A549 (cell line): Measurements from ENCODE around the gene MYRIP. TPM values are rescaled to one million over a fixed set of nuclear protein-coding genes. Genes with fewer than 3 reads are reported as not detected.

Source experiments
- ATAC-seq, 2 experiments: fragments of 200-7000 bp in 1 of 2; fragments of >200 bp in 1 of 2; cut with Nextera tagmentation in 1 of 2; cut with Tn5 transposase in 1 of 2; 3 replicates each; pipeline versions ENCODE4 v1.8.0 to v1.9.1; 2018 to 2020; ENCODE audit warnings: mild to moderate bottlenecking in 1 of 2, moderate library complexity in 1 of 2
- CTCF ChIA-PET: fragments of 300-600 bp; sonication (Branson Sonifier 250); formaldehyde crosslinking; extraction: SDS; loops from one replicate; lab custom pipeline; 2021; ENCODE audit warnings: antibody characterized with exemption, inconsistent platforms; lab: Yijun Ruan, JAX
- POLR2A ChIA-PET: fragments of 350-600 bp; formaldehyde crosslinking; extraction: SDS; loops from one replicate; lab custom pipeline; 2021; ENCODE audit warnings: antibody characterized with exemption, inconsistent platforms; lab: Yijun Ruan, JAX
- DNase-seq, 2 experiments: peaks; one replicate each; pipeline versions ENCODE4 v3.0.0 to v3.0.0-alpha.2; 2011 to 2016; ENCODE audit warnings: low read depth in 1 of 2, low spot score in 1 of 2
- FAIRE-seq: peaks from 2 replicates; lab custom pipeline; 2011; peaks lifted over from hg19 to GRCh38; lab: Jason Lieb, UNC
- H3K27ac ChIP-seq, 2 experiments: fragments of >200 bp; sonication (Bioruptor Twin); formaldehyde crosslinking; 3 replicates each; pipeline ENCODE4 v1.5.1; 2016 to 2017
- H3K4me1 ChIP-seq: fragments of >200 bp; sonication (Bioruptor Twin); formaldehyde crosslinking; 3 replicates; pipeline ENCODE4 v1.6.1; 2016
- H3K4me2 ChIP-seq: fragments of >200 bp; sonication (Bioruptor Twin); formaldehyde crosslinking; 3 replicates; pipeline ENCODE4 v1.6.1; 2016
- H3K4me3 ChIP-seq: fragments of >200 bp; sonication (Bioruptor Twin); formaldehyde crosslinking; 3 replicates; pipeline ENCODE4 v1.5.1; 2016
- H3K9me3 ChIP-seq: fragments of >200 bp; sonication (Bioruptor Twin); formaldehyde crosslinking; 3 replicates; pipeline ENCODE4 v1.6.1; 2016
- BHLHE40 ChIP-seq: IDR thresholded peaks from 2 replicates; pipeline ENCODE4 v1.6.1; 2012; ENCODE audit warnings: low read depth, low read length, inconsistent platforms
- CBX2 ChIP-seq: fragments of 200-600 bp; sonication (generic); IDR thresholded peaks from 2 replicates; pipeline ENCODE4 v1.6.1; 2016; ENCODE audit warnings: low read depth, mild to moderate bottlenecking, borderline replicate concordance
- CBX8 ChIP-seq: fragments of 200-600 bp; sonication (generic); IDR thresholded peaks from 2 replicates; pipeline ENCODE4 v1.6.1; 2016
- CHD4 ChIP-seq: fragments of 200-600 bp; sonication (generic); IDR thresholded peaks from 2 replicates; pipeline ENCODE4 v1.6.1; 2016; ENCODE audit warnings: antibody characterized with exemption, mild to moderate bottlenecking, borderline replicate concordance
- EHMT2 ChIP-seq: fragments of 200-600 bp; sonication (generic); IDR thresholded peaks from 2 replicates; pipeline ENCODE4 v1.6.1; 2016; ENCODE audit warnings: antibody characterized with exemption, low read depth, mild to moderate bottlenecking, moderate library complexity
- GATA3 ChIP-seq: IDR thresholded peaks from 2 replicates; pipeline ENCODE4 v1.6.1; 2012; ENCODE audit warnings: borderline replicate concordance
- HDAC2 ChIP-seq: fragments of 200-600 bp; sonication (generic); IDR thresholded peaks from 2 replicates; pipeline ENCODE4 v1.6.1; 2016
- HEYL ChIP-seq: fragments of 250-450 bp; sonication (Bioruptor Pico); IDR thresholded peaks from 2 replicates; pipeline ENCODE4 v1.8.0; 2021; ENCODE audit warnings: mild to moderate bottlenecking, moderate library complexity
- HOXB13 ChIP-seq: fragments of 250-450 bp; sonication (Bioruptor Pico); IDR thresholded peaks from 2 replicates; pipeline ENCODE4 v1.5.0; 2020; ENCODE audit warnings: low read depth, mild to moderate bottlenecking, moderate library complexity
- HOXB5 ChIP-seq: fragments of 250-450 bp; sonication (Bioruptor Pico); IDR thresholded peaks from 2 replicates; pipeline ENCODE4 v1.5.0; 2020; ENCODE audit warnings: mild to moderate bottlenecking, moderate library complexity
- JUNB ChIP-seq: fragments of >200 bp; sonication (Bioruptor Twin); formaldehyde crosslinking; IDR thresholded peaks from 2 replicates; pipeline ENCODE4 v1.6.1; 2016
- KDM1A ChIP-seq: fragments of 200-600 bp; sonication (generic); IDR thresholded peaks from 2 replicates; pipeline ENCODE4 v1.6.1; 2016; ENCODE audit warnings: low read depth, mild to moderate bottlenecking
- KDM5A ChIP-seq: fragments of 200-600 bp; sonication (generic); IDR thresholded peaks from 2 replicates; pipeline ENCODE4 v1.6.1; 2016; ENCODE audit warnings: antibody characterized with exemption, mild to moderate bottlenecking
- MAZ ChIP-seq: fragments of 150-350 bp; IDR thresholded peaks from 2 replicates; pipeline ENCODE4 v1.6.1; 2014; ENCODE audit warnings: antibody characterized with exemption, low read depth, low read length, borderline replicate concordance
- MYC ChIP-seq: IDR thresholded peaks from 2 replicates; pipeline ENCODE4 v1.6.1; 2012; ENCODE audit warnings: mild to moderate bottlenecking, inconsistent platforms, low read length, improper control_type of control experiment, borderline replicate concordance
- NPAS2 ChIP-seq: fragments of 250-450 bp; sonication (Bioruptor Pico); IDR thresholded peaks from 2 replicates; pipeline ENCODE4 v1.8.0; 2022; ENCODE audit warnings: mild to moderate bottlenecking, moderate library complexity, borderline replicate concordance
- POLR2A ChIP-seq: IDR thresholded peaks from 2 replicates; pipeline ENCODE4 v1.6.1; 2012; ENCODE audit warnings: mild to moderate bottlenecking, low read length
- RAD21 ChIP-seq, 2 experiments: fragments of >200 bp in 1 of 2; sonication (Bioruptor Twin) in 1 of 2; formaldehyde crosslinking in 1 of 2; IDR thresholded peaks in 1 of 2; conservative IDR thresholded peaks in 1 of 2; 2 replicates in 1 of 2; 3 replicates in 1 of 2; pipeline ENCODE4 v1.6.1; 2012 to 2018; ENCODE audit warnings: inconsistent platforms in 1 of 2
- RNF2 ChIP-seq: fragments of 200-600 bp; sonication (generic); IDR thresholded peaks from 2 replicates; pipeline ENCODE4 v1.6.1; 2016; ENCODE audit warnings: low read depth, mild to moderate bottlenecking, antibody characterized with exemption, moderate library complexity, borderline replicate concordance
- SREBF2 ChIP-seq: fragments of 450-650 bp; IDR thresholded peaks from 2 replicates; pipeline ENCODE4 v1.6.1; 2014; ENCODE audit warnings: mild to moderate bottlenecking, moderate library complexity
- ZC3H11A ChIP-seq: fragments of 450-650 bp; IDR thresholded peaks from 2 replicates; pipeline ENCODE4 v1.6.1; 2014; ENCODE audit warnings: antibody characterized with exemption, mild to moderate bottlenecking
- ZNF302 ChIP-seq: fragments of 250-450 bp; sonication (Bioruptor Pico); IDR thresholded peaks from 2 replicates; pipeline ENCODE4 v1.9.0; 2021; ENCODE audit warnings: inconsistent platforms, mild to moderate bottlenecking, moderate library complexity
- ZSCAN20 ChIP-seq: fragments of 250-450 bp; sonication (Bioruptor Pico); IDR thresholded peaks from 2 replicates; pipeline ENCODE4 v1.8.0; 2022; ENCODE audit warnings: mild to moderate bottlenecking, moderate library complexity
- WGBS: methylation state at CpG from one replicate; pipeline ENCODE4 v1.1.6; 2017; ENCODE audit errors: missing lambda C conversion rate; 5-methylcytosine and 5-hydroxymethylcytosine counted together
- polyA plus RNA-seq, 4 experiments: library from polyadenylated mRNA; depleted of rRNA in 3 of 4; stranded (reverse); fragments of >200 nt; fragmentation: RNase III in 1 of 4; extraction: RNeasy Plus Mini Kit Qiagen cat#74134 plus additional on column Dnase treatment in 1 of 4; gene quantifications; 2 replicates in 3 of 4; 3 replicates in 1 of 4; pipeline ENCODE4 v1.2.3, GENCODE V29; 2011 to 2017
- TF ChIP-seq, protein P1 (sequence below): fragments of 250-450 bp; sonication (Bioruptor Pico); IDR thresholded peaks from 2 replicates; pipeline ENCODE4 v1.5.0; 2021; ENCODE audit warnings: mild to moderate bottlenecking, moderate library complexity, borderline replicate concordance
- TF ChIP-seq, protein P2 (sequence below): IDR thresholded peaks from 2 replicates; pipeline ENCODE4 v1.6.1; 2012
- TF ChIP-seq, protein P3 (sequence below): fragments of 150-350 bp; IDR thresholded peaks from 2 replicates; pipeline ENCODE4 v1.6.1; 2014; ENCODE audit warnings: low read depth, mild to moderate bottlenecking, low read length
- TF ChIP-seq, protein P4 (sequence below): IDR thresholded peaks from 2 replicates; pipeline ENCODE4 v1.6.1; 2012
- TF ChIP-seq, protein P5 (sequence below): fragments of >200 bp; sonication (Bioruptor Twin); formaldehyde crosslinking; IDR thresholded peaks from 3 replicates; pipeline ENCODE4 v1.6.1; 2016

Gene MYRIP
- polyA plus RNA-seq, 2 of the 4 experiments (the other 2 are of a cell fraction) = not detected

DNA sequence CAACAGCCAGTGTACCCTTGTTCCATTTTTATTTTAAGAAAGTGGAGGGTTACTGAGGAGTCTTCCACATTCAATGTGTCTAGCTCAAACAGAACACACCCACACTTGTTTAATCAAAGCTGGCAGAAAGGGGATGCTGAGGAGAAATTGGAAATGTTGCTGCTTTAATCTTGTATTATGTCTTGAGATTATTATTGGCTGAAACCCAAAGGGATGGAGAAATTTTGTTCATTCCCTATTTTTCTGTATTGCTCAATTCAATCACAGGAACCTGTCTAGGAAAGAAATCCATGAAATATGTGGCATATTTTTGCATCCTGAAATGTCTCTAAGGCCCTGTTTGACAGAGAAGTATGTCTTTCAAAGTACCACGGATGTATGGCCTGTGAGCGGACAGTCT lies 238.0 kb downstream of the MYRIP start:
- Histone ChIP-seq H3K4me3 (no peak overlapping the region), H3K4me2 (no peak overlapping the region), H3K9me3 (no peaks in the 10 kb centered on the region), H3K27ac (no peak overlapping the region), H3K4me1 (no peaks in the 10 kb centered on the region)
- ChIA-PET CTCF (no interaction called here), POLR2A (no interaction called here)
- TF ChIP-seq KDM1A (no peak), GATA3 (no peak), HEYL (CRISPR knock-in tag) (no peak), KDM5A (no peak), MAZ (no peak), HDAC2 (no peak), RNF2 (no peak), RAD21 (conservative IDR thresholded peaks at IDR 0.05 in 1 of 2, IDR thresholded peaks at IDR 0.05 in 1 of 2) (no peak), ZNF302 (CRISPR knock-in tag) (no peak), HOXB13 (CRISPR knock-in tag) (no peak), HOXB5 (CRISPR knock-in tag) (no peak)
- TF ChIP-seq, protein P1, sequence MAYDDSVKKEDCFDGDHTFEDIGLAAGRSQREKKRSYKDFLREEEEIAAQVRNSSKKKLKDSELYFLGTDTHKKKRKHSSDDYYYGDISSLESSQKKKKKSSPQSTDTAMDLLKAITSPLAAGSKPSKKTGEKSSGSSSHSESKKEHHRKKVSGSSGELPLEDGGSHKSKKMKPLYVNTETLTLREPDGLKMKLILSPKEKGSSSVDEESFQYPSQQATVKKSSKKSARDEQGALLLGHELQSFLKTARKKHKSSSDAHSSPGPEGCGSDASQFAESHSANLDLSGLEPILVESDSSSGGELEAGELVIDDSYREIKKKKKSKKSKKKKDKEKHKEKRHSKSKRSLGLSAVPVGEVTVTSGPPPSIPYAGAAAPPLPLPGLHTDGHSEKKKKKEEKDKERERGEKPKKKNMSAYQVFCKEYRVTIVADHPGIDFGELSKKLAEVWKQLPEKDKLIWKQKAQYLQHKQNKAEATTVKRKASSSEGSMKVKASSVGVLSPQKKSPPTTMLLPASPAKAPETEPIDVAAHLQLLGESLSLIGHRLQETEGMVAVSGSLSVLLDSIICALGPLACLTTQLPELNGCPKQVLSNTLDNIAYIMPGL (CRISPR knock-in tag) = no peak
- TF ChIP-seq, protein P2, sequence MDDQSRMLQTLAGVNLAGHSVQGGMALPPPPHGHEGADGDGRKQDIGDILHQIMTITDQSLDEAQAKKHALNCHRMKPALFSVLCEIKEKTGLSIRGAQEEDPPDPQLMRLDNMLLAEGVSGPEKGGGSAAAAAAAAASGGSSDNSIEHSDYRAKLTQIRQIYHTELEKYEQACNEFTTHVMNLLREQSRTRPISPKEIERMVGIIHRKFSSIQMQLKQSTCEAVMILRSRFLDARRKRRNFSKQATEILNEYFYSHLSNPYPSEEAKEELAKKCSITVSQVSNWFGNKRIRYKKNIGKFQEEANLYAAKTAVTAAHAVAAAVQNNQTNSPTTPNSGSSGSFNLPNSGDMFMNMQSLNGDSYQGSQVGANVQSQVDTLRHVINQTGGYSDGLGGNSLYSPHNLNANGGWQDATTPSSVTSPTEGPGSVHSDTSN = no peak
- TF ChIP-seq, protein P3, sequence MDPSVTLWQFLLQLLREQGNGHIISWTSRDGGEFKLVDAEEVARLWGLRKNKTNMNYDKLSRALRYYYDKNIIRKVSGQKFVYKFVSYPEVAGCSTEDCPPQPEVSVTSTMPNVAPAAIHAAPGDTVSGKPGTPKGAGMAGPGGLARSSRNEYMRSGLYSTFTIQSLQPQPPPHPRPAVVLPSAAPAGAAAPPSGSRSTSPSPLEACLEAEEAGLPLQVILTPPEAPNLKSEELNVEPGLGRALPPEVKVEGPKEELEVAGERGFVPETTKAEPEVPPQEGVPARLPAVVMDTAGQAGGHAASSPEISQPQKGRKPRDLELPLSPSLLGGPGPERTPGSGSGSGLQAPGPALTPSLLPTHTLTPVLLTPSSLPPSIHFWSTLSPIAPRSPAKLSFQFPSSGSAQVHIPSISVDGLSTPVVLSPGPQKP = no peak
- TF ChIP-seq, protein P4, sequence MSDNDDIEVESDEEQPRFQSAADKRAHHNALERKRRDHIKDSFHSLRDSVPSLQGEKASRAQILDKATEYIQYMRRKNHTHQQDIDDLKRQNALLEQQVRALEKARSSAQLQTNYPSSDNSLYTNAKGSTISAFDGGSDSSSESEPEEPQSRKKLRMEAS = no peak
- no peak for DNase-seq
- ATAC-seq = no peak
- FAIRE-seq = no peak
- 44% methylated on average over 2 of the region's 2 CpGs for WGBS

DNA sequence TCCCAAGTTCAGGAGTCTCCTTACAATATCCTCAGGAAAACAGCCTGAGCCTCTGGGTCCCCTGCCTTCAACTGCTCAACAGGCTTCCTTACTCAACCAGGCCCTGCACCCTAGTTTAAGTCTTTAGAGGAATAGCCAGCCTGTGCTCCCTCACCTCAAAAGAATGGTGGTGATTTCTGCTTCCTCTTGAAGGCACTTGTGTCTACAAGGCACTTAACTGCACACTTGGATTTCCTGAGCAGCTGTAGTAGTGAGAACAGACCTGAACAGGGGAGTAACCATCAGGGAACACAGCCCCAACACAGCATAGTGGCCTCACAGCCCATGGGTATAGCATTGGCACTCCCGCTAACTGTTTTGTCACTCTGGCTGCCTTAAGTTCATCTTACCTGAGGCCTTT lies 244.3 kb downstream of the MYRIP start:
- ChIA-PET POLR2A (no interaction called here), CTCF (no interaction called here)
- DNase-seq (no peak), ATAC-seq (no peak), FAIRE-seq (no peak)
- WGBS = 88% methylated on average over 1 of the region's 1 CpG
- no peaks in the 10 kb centered on the region for H3K9me3 ChIP-seq
- H3K4me2 ChIP-seq = no peak overlapping the region
- TF ChIP-seq ZC3H11A (no peak), BHLHE40 (no peak), EHMT2 (no peak), SREBF2 (no peak), HEYL (CRISPR knock-in tag) (no peak), CBX2 (no peak), MYC (no peak), JUNB (no peak), KDM1A (no peak), POLR2A (no peak), ZSCAN20 (CRISPR knock-in tag) (no peak), HOXB13 (CRISPR knock-in tag) (no peak), CBX8 (no peak), NPAS2 (CRISPR knock-in tag) (no peak), CHD4 (no peak)
- TF ChIP-seq, protein P5, sequence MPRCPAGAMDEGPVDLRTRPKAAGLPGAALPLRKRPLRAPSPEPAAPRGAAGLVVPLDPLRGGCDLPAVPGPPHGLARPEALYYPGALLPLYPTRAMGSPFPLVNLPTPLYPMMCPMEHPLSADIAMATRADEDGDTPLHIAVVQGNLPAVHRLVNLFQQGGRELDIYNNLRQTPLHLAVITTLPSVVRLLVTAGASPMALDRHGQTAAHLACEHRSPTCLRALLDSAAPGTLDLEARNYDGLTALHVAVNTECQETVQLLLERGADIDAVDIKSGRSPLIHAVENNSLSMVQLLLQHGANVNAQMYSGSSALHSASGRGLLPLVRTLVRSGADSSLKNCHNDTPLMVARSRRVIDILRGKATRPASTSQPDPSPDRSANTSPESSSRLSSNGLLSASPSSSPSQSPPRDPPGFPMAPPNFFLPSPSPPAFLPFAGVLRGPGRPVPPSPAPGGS = no peak
- H3K4me3 ChIP-seq = no peak overlapping the region
- H3K4me1 ChIP-seq = no peaks in the 10 kb centered on the region
- no peak overlapping the region for H3K27ac ChIP-seq
